Measurements from ENCODE around the gene CCR8. TPM values are rescaled to one million over a fixed set of nuclear protein-coding genes. Genes with fewer than 3 reads are reported as not detected.

CCR8 gene
- total RNA-seq, 6 donors from 2014 or later, result not detected

- Histone ChIP-seq H3K4me1 (peaks cover 0 to 8% (median 4%) of the 10 kb centered on the region in 4 donors), H3K4me3 (no peak overlapping the region), H3K9me3 (no peaks in the 10 kb centered on the region), H3K27me3 (no peaks in the 10 kb centered on the region), H3K27ac (no peak overlapping the region), H3K36me3 (no peaks in the 10 kb centered on the region)
- no peak for TF ChIP-seq EP300 (IDR thresholded peaks at IDR 0.05)
- TF ChIP-seq CTCF (IDR thresholded peaks at IDR 0.05), result no peak
- no peak for TF ChIP-seq POLR2A (IDR thresholded peaks at IDR 0.05)
- TF ChIP-seq POLR2AphosphoS5 (IDR thresholded peaks at IDR 0.05), result no peak
- 61 to 67% methylated on average over 8 of the region's 8 CpGs for WGBS, 2 donors
- DNase-seq (no peak), ATAC-seq (ENCODE audit: low FRiP score in 2 of 2) (no peak)
Observed at GRCh38 chr3:39287216-39288164, 42.0 kb upstream of the CCR8 start.

- TF ChIP-seq POLR2AphosphoS5 (IDR thresholded peaks at IDR 0.05) (no peak), CTCF (IDR thresholded peaks at IDR 0.05) (peak; percentile 80 to 95 (median 86)), POLR2A (IDR thresholded peaks at IDR 0.05) (no peak), EP300 (IDR thresholded peaks at IDR 0.05) (no peak)
Observed at GRCh38 chr3:39288300-39288808, 41.2 kb upstream of the CCR8 start.

GRCh38 chr3:39289107-39289506 is 40.4 kb upstream of the CCR8 start:
- TF ChIP-seq EP300 (IDR thresholded peaks at IDR 0.05), result no peak
- TF ChIP-seq POLR2A (IDR thresholded peaks at IDR 0.05), result no peak
- Histone ChIP-seq H3K36me3 (no peaks in the 10 kb centered on the region), H3K9me3 (no peaks in the 10 kb centered on the region), H3K4me3 (no peak overlapping the region), H3K27me3 (no peaks in the 10 kb centered on the region), H3K4me1 (peaks cover 0 to 8% (median 4%) of the 10 kb centered on the region in 4 donors), H3K27ac (peak overlapping the region in 2 of 4 donors; percentile 52 to 80)
- DNase-seq, result no peak
- 92 to 94% methylated on average over 4 of the region's 4 CpGs for WGBS, 2 donors
- no peak for ATAC-seq (ENCODE audit: low FRiP score in 2 of 2)

More at GRCh38 chr3:39288300-39288808, 41.2 kb upstream of the CCR8 start:
- peak; percentile 92 to 95 for ATAC-seq (ENCODE audit: low FRiP score in 2 of 2)
- DNase-seq, result peak in 1 of 2 donors; percentile 86
- Histone ChIP-seq H3K36me3 (no peaks in the 10 kb centered on the region), H3K4me3 (no peak overlapping the region), H3K27me3 (no peaks in the 10 kb centered on the region), H3K4me1 (peaks cover 0 to 8% (median 4%) of the 10 kb centered on the region in 4 donors), H3K27ac (no peak overlapping the region), H3K9me3 (no peaks in the 10 kb centered on the region)
- WGBS, 2 donors, result 20 to 27% methylated on average over 2 to 3 of the region's 3 CpGs

- peaks cover 0 to 8% (median 4%) of the 10 kb centered on the region in 4 donors for H3K4me1 ChIP-seq
- H3K27ac ChIP-seq, result peak overlapping the region in 3 of 4 donors; percentile 52 to 80 (median 70)
- no peak overlapping the region for H3K4me3 ChIP-seq
- TF ChIP-seq EP300 (IDR thresholded peaks at IDR 0.05) (no peak), POLR2AphosphoS5 (IDR thresholded peaks at IDR 0.05) (no peak), POLR2A (IDR thresholded peaks at IDR 0.05) (no peak), CTCF (IDR thresholded peaks at IDR 0.05) (no peak)
- H3K36me3 ChIP-seq, result no peaks in the 10 kb centered on the region
- H3K9me3 ChIP-seq, result no peaks in the 10 kb centered on the region
- no peaks in the 10 kb centered on the region for H3K27me3 ChIP-seq
- 33 to 53% methylated on average over 4 of the region's 4 CpGs for WGBS, 2 donors
- DNase-seq (no peak), ATAC-seq (ENCODE audit: low FRiP score in 2 of 2) (no peak)
Observed at GRCh38 chr3:39290255-39290654, 39.3 kb upstream of the CCR8 start.

- 0 to 22% methylated on average over 2 to 5 of the region's 5 CpGs for WGBS, 2 donors
- TF ChIP-seq POLR2AphosphoS5 (IDR thresholded peaks at IDR 0.05) (no peak), EP300 (IDR thresholded peaks at IDR 0.05) (no peak), POLR2A (IDR thresholded peaks at IDR 0.05) (no peak), CTCF (IDR thresholded peaks at IDR 0.05) (peak; percentile 87 to 94 (median 90))
- Histone ChIP-seq H3K36me3 (no peaks in the 10 kb centered on the region), H3K27me3 (no peaks in the 10 kb centered on the region), H3K27ac (no peak overlapping the region), H3K9me3 (no peaks in the 10 kb centered on the region), H3K4me1 (peaks cover 0 to 8% (median 4%) of the 10 kb centered on the region in 4 donors), H3K4me3 (no peak overlapping the region)
- ATAC-seq (ENCODE audit: low FRiP score in 2 of 2), result peak; percentile 78 to 82
- DNase-seq, result peak in 1 of 2 donors; percentile 76
Observed at GRCh38 chr3:39291903-39292329, 37.6 kb upstream of the CCR8 start.
